K562 (cell line): ENCODE data around the gene CYB561A3. TPM values are rescaled to one million over a fixed set of nuclear protein-coding genes. Genes with fewer than 3 reads are reported as not detected.

ENCODE experiments used
- CXXC5 ChIP-seq: fragments of 250-450 bp; sonication (Bioruptor Pico); IDR thresholded peaks from 2 replicates; pipeline ENCODE4 v1.8.0; 2022; ENCODE audit warnings: inconsistent platforms, mild to moderate bottlenecking, moderate library complexity
- FOXA1 ChIP-seq: fragments of 450-650 bp; IDR thresholded peaks from 2 replicates; pipeline ENCODE4 v1.6.1; 2016; ENCODE audit warnings: mild to moderate bottlenecking, borderline replicate concordance
- PHB ChIP-seq: fragments of 250-450 bp; sonication (Bioruptor Pico); IDR thresholded peaks from 2 replicates; pipeline ENCODE4 v1.5.0; 2021
- POLR2G ChIP-seq: fragments of 200-400 bp; formaldehyde crosslinking; IDR thresholded peaks from 2 replicates; pipeline ENCODE4 v1.6.1; 2017; ENCODE audit warnings: low read depth, mild to moderate bottlenecking, antibody characterized with exemption, low read length, moderate library complexity
- PRMT5 ChIP-seq: sonication (generic); formaldehyde crosslinking; IDR thresholded peaks from 2 replicates; pipeline ENCODE4 v1.5.0; 2020; ENCODE audit warnings: missing genetic modification reagents
- RNF2 ChIP-seq: sonication (generic); IDR thresholded peaks from 2 replicates; pipeline ENCODE4 v1.6.1; 2016
- TCF3 ChIP-seq: sonication (generic); formaldehyde crosslinking; IDR thresholded peaks from 2 replicates; pipeline ENCODE4 v1.4.0; 2020; ENCODE audit warnings: mild to moderate bottlenecking, missing genetic modification reagents
- ZBTB7A ChIP-seq: IDR thresholded peaks from 2 replicates; pipeline ENCODE4 v1.6.1; 2011; ENCODE audit warnings: low read depth, mild to moderate bottlenecking, low read length, moderate library complexity, borderline replicate concordance; ENCODE audit not compliant: control insufficient read depth
- ZNF134 ChIP-seq: fragments of 250-450 bp; sonication (Bioruptor Pico); conservative IDR thresholded peaks from 2 replicates; pipeline ENCODE4 v1.4.0; 2020
- polyA plus RNA-seq, 8 experiments: library from polyadenylated mRNA; depleted of rRNA in 4 of 8; stranded (reverse) in 5 of 8; unstranded in 3 of 8; fragments of >200 nt; fragmentation: Nextera tagmentation in 2 of 8; fragmentation: Illumina TruSeq in 1 of 8; extraction: Ambion mirVana in 2 of 8; extraction: Trizol in 1 of 8; gene quantifications; 2 replicates each; pipeline versions ENCODE4 v1.2.1 to v1.2.3, GENCODE V29; 2011 to 2014; ENCODE audit warnings: inconsistent platforms in 1 of 8, missing spikeins in 1 of 8
- total RNA-seq, 7 experiments: library from RNA; depleted of rRNA in 6 of 7; stranded (reverse); fragments of >200 nt in 6 of 7; fragmentation: Illumina TruSeq in 2 of 7; extraction: Trizol in 2 of 7; gene quantifications; 2 replicates each; pipeline versions ENCODE4 v1.2.1 to v1.2.3, GENCODE V29; 2011 to 2021; ENCODE audit warnings: low replicate concordance in 1 of 7
- TF ChIP-seq, protein P1 (sequence below), 2 experiments: fragments of 450-650 bp in 1 of 2; sonication (generic) in 1 of 2; formaldehyde crosslinking in 1 of 2; IDR thresholded peaks; 2 replicates each; pipeline versions ENCODE4 v1.7.1 to v1.9.0; 2016 to 2022; ENCODE audit warnings: inconsistent platforms in 1 of 2, mild to moderate bottlenecking in 1 of 2, missing genetic modification reagents in 1 of 2
- TF ChIP-seq, protein P2 (sequence below): fragments of 450-650 bp; IDR thresholded peaks from 2 replicates; pipeline ENCODE4 v1.6.1; 2014; ENCODE audit warnings: low read depth, mild to moderate bottlenecking, moderate library complexity, borderline replicate concordance
- TF ChIP-seq, protein P3 (sequence below): fragments of 450-650 bp; conservative IDR thresholded peaks from 2 replicates; pipeline ENCODE4 v1.6.1; 2016; ENCODE audit warnings: missing genetic modification characterization, low read depth, mild to moderate bottlenecking, control low read depth, missing compliant biosample characterization
- TF ChIP-seq, protein P4 (sequence below): conservative IDR thresholded peaks from 2 replicates; pipeline ENCODE4 v1.6.1; 2011; ENCODE audit warnings: low read depth, mild to moderate bottlenecking, low read length; ENCODE audit not compliant: control insufficient read depth

Gene CYB561A3
- total and polyA plus RNA-seq, 9 of the 15 experiments (the other 6 are each of a cell fraction or from before 2014, with no cell fraction given), result 29.2 to 78.9 (median 37.9) TPM

DNA sequence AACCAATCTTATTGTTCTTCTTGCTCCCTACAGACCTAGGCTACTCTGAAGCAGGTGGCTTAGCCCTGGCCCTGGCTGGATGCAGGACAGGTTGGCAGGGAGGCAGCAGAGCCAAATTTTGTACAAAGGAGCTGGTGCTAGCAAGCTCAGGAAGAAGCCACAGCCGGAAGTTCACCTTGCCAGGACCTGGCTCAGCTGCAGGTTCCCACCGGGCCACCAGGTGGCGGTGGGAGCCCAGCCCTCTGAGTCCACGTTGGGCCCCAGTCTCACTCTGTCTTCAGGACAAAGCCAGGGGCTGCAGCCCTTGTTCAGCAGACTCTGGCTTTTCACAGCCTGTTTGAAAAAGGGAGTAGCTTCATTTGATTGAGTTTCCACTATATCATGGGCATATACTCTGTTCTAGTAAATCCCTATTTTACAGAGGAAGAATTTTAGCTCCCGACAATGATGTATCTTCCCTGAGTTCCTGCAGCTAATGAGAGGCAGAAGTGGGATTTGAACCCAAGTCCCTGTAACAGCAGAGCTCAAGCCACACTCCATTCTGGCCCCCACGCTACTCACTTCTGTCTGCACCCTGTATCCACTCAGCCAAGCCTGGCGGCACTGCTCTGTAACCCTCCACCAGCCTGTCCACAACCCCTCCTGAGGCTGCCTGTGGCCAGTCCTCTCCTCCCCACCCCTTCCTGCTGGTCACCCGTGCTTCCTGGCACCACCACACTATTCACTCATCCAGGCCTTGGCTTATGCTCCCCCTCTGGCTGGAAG, 25.3 kb downstream of the CYB561A3 start (continued):
- TF ChIP-seq PRMT5 (CRISPR knock-in tag) (no peak), ZBTB7A (peak; percentile 41; the same call in 1 of the 2 replicates), POLR2G (peak; percentile 38; the same call in 1 of the 2 replicates), FOXA1 (no peak), CXXC5 (CRISPR knock-in tag) (peak; percentile 16; the same call in 1 of the 2 replicates), PHB (no peak), TCF3 (peak; percentile 32; the same call in 1 of the 2 replicates), RNF2 (no peak), ZNF134 (CRISPR knock-in tag) (no peak)
- TF ChIP-seq, protein P1, sequence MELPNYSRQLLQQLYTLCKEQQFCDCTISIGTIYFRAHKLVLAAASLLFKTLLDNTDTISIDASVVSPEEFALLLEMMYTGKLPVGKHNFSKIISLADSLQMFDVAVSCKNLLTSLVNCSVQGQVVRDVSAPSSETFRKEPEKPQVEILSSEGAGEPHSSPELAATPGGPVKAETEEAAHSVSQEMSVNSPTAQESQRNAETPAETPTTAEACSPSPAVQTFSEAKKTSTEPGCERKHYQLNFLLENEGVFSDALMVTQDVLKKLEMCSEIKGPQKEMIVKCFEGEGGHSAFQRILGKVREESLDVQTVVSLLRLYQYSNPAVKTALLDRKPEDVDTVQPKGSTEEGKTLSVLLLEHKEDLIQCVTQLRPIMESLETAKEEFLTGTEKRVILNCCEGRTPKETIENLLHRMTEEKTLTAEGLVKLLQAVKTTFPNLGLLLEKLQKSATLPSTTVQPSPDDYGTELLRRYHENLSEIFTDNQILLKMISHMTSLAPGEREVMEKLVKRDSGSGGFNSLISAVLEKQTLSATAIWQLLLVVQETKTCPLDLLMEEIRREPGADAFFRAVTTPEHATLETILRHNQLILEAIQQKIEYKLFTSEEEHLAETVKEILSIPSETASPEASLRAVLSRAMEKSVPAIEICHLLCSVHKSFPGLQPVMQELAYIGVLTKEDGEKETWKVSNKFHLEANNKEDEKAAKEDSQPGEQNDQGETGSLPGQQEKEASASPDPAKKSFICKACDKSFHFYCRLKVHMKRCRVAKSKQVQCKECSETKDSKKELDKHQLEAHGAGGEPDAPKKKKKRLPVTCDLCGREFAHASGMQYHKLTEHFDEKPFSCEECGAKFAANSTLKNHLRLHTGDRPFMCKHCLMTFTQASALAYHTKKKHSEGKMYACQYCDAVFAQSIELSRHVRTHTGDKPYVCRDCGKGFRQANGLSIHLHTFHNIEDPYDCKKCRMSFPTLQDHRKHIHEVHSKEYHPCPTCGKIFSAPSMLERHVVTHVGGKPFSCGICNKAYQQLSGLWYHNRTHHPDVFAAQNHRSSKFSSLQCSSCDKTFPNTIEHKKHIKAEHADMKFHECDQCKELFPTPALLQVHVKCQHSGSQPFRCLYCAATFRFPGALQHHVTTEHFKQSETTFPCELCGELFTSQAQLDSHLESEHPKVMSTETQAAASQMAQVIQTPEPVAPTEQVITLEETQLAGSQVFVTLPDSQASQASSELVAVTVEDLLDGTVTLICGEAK (IDR thresholded peaks at IDR 0.05), result peak; percentile 43; the same call in 1 of the 2 replicates
- TF ChIP-seq, protein P1 (CRISPR knock-in tag; IDR thresholded peaks at IDR 0.05), result no peak
- TF ChIP-seq, protein P2, sequence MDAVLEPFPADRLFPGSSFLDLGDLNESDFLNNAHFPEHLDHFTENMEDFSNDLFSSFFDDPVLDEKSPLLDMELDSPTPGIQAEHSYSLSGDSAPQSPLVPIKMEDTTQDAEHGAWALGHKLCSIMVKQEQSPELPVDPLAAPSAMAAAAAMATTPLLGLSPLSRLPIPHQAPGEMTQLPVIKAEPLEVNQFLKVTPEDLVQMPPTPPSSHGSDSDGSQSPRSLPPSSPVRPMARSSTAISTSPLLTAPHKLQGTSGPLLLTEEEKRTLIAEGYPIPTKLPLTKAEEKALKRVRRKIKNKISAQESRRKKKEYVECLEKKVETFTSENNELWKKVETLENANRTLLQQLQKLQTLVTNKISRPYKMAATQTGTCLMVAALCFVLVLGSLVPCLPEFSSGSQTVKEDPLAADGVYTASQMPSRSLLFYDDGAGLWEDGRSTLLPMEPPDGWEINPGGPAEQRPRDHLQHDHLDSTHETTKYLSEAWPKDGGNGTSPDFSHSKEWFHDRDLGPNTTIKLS, result no peak
- TF ChIP-seq, protein P3, sequence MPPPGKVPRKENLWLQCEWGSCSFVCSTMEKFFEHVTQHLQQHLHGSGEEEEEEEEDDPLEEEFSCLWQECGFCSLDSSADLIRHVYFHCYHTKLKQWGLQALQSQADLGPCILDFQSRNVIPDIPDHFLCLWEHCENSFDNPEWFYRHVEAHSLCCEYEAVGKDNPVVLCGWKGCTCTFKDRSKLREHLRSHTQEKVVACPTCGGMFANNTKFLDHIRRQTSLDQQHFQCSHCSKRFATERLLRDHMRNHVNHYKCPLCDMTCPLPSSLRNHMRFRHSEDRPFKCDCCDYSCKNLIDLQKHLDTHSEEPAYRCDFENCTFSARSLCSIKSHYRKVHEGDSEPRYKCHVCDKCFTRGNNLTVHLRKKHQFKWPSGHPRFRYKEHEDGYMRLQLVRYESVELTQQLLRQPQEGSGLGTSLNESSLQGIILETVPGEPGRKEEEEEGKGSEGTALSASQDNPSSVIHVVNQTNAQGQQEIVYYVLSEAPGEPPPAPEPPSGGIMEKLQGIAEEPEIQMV (tag), result no peak
- TF ChIP-seq, protein P4, sequence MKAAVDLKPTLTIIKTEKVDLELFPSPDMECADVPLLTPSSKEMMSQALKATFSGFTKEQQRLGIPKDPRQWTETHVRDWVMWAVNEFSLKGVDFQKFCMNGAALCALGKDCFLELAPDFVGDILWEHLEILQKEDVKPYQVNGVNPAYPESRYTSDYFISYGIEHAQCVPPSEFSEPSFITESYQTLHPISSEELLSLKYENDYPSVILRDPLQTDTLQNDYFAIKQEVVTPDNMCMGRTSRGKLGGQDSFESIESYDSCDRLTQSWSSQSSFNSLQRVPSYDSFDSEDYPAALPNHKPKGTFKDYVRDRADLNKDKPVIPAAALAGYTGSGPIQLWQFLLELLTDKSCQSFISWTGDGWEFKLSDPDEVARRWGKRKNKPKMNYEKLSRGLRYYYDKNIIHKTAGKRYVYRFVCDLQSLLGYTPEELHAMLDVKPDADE, result no peak
